SK-MEL-5 (cell line): ENCODE results near the gene NDUFAF5. TPM values are rescaled to one million over a fixed set of nuclear protein-coding genes. Genes with fewer than 3 reads are reported as not detected.

ENCODE experiments used
- DNase-seq: peaks from one replicate; pipeline ENCODE4 v3.0.0-alpha.2; 2016; ENCODE audit warnings: low read depth, low spot score
- in situ Hi-C: cut with HindIII; loops from 2 replicates; pipeline ENCODE4 v1.10.0; 2016; ENCODE audit warnings: low sequenced_read_pairs, high pct_unique_total_duplicates, low pct_unique_long_range_greater_than_20kb
- total RNA-seq: library from RNA; depleted of rRNA; stranded (reverse); fragments of >200 nt; shearing (Covaris generic); gene quantifications from 2 replicates; pipeline ENCODE4 v1.2.3, GENCODE V29; 2014

NDUFAF5 gene
- total RNA-seq, 1 experiment from 2014 or later: 30.3 TPM

- in situ Hi-C loops: no loop called here
Observed at GRCh38 chr20:13770141-13770540, 14.7 kb upstream of the NDUFAF5 start.

GRCh38 chr20:13771853-13772453 lies 12.9 kb upstream of the NDUFAF5 start:
- in situ Hi-C loops: no loop called here
- peak; percentile 58 for DNase-seq

More at GRCh38 chr20:13770141-13770540, 14.7 kb upstream of the NDUFAF5 start:
- no peak for DNase-seq

- no peak for DNase-seq
- in situ Hi-C loops: no loop called here
Observed at GRCh38 chr20:13772529-13772928, 12.3 kb upstream of the NDUFAF5 start.

GRCh38 chr20:13775867-13776266 lies 9.0 kb upstream of the NDUFAF5 start:
- in situ Hi-C loops: no loop called here
- no peak for DNase-seq

GRCh38 chr20:13777171-13777601 lies 7.6 kb upstream of the NDUFAF5 start:
- in situ Hi-C loops: no loop called here
- DNase-seq: no peak

GRCh38 chr20:13778827-13779226 lies 6.0 kb upstream of the NDUFAF5 start:
- in situ Hi-C loops: no loop called here
- no peak for DNase-seq

GRCh38 chr20:13783528-13783927 lies 1.3 kb upstream of the NDUFAF5 start:
- in situ Hi-C loops: no loop called here
- no peak for DNase-seq

GRCh38 chr20:13784271-13784892 lies 446 bp upstream of the NDUFAF5 start:
- in situ Hi-C loops: no loop called here
- DNase-seq: no peak

- in situ Hi-C loops: no loop called here
- DNase-seq: no peak
Observed at GRCh38 chr20:13786143-13786828, 1.5 kb downstream of the NDUFAF5 start.

GRCh38 chr20:13788167-13788834 lies 3.5 kb downstream of the NDUFAF5 start:
- in situ Hi-C loops: no loop called here

GRCh38 chr20:13790708-13791107 lies 5.9 kb downstream of the NDUFAF5 start:
- no peak for DNase-seq

More at GRCh38 chr20:13788167-13788834, 3.5 kb downstream of the NDUFAF5 start:
- DNase-seq: peak; percentile 82

GRCh38 chr20:13791540-13792459 lies 7.0 kb downstream of the NDUFAF5 start:
- in situ Hi-C loops: no loop called here
- DNase-seq: peak; percentile 82

More at GRCh38 chr20:13790708-13791107, 5.9 kb downstream of the NDUFAF5 start:
- in situ Hi-C loops: no loop called here

GRCh38 chr20:13793001-13793400 lies 8.2 kb downstream of the NDUFAF5 start:
- DNase-seq: no peak
- in situ Hi-C loops: no loop called here

GRCh38 chr20:13794667-13795066 lies 9.8 kb downstream of the NDUFAF5 start:
- DNase-seq: no peak
- in situ Hi-C loops: no loop called here

- in situ Hi-C loops: no loop called here
- no peak for DNase-seq
Observed at GRCh38 chr20:13799040-13799439, 14.2 kb downstream of the NDUFAF5 start.

GRCh38 chr20:13799974-13800373 lies 15.1 kb downstream of the NDUFAF5 start:
- in situ Hi-C loops: no loop called here
- no peak for DNase-seq

GRCh38 chr20:13800728-13801134 lies 15.9 kb downstream of the NDUFAF5 start:
- in situ Hi-C loops: no loop called here
- no peak for DNase-seq
